Measurements from ENCODE around the gene FZR1.

Gene FZR1

DNA sequence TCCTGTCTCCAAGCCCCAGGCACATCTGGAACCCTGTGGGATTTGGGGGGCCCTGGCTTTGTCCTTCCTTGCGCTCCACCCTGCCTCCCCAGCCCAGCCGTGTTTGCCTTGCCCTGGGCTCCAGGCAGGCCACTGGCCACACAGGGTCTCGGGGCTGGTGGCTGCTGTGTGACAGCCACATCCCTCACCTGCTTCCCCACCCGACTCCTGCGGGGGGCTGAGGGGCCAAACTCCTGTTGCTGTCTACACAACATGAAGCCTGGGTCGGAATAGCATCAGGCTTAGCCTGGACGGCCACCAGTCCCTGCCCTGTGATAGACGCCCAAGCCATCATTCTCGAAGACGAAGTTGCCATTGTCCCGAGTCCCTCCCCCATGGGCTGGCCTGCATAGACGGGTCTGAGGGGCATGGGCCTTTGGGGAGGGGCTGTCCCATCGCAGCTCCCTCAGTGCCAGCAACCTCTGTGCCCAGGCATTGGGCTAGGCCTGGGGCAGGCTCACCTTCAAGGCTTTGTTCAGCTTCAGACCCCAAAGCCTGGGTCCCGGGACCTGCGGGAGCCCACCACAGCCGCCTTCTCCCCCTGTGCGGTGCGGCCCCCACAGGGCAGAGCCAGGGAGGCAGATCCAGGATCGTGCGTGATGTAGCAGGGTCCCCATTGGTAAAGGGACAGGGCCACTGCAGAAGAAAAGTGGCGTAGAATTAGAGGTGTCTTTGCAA is 17.4 kb downstream of the FZR1 start:
- H3K9ac ChIP-seq (ENCODE audit: low read depth, low read length, poor library complexity): no peak overlapping the region
- H3K23ac ChIP-seq (ENCODE audit: low read depth, low read length, poor library complexity): peak overlapping the region; percentile 73
- no peak overlapping the region for H3K18ac ChIP-seq (ENCODE audit: low read length)
- H3K27me3 ChIP-seq (ENCODE audit: control insufficient read depth in 3 of 3, insufficient read depth in 3 of 3, low read depth in 1 of 3, low read length in 3 of 3): peaks cover 0 to 2% (median 0%) of the 10 kb centered on the region in 3 experiments
- H3K4ac ChIP-seq (ENCODE audit: low read length): no peak overlapping the region
- no peak overlapping the region for H2BK15ac ChIP-seq (ENCODE audit: low read length)
- no peak overlapping the region for H3K4me3 ChIP-seq (ENCODE audit: low read length in 2 of 2)
- no peak overlapping the region for H4K91ac ChIP-seq (ENCODE audit: low read depth, low read length, poor library complexity)
- peaks cover 37% of the 10 kb centered on the region for H3K79me1 ChIP-seq (ENCODE audit: low read depth, low read length)
- peaks cover 36 to 95% of the 10 kb centered on the region in 2 donors for H3K36me3 ChIP-seq (replicated peaks in 1 of 2; ENCODE audit: control insufficient read depth in 2 of 2, insufficient read depth in 2 of 2, low read length in 2 of 2)
- H2BK5ac ChIP-seq (ENCODE audit: low read length): peak overlapping the region; percentile 24
- WGBS, 2 donors (ENCODE audit: extremely low coverage in 2 of 2, insufficient read length in 2 of 2, insufficient replicate concordance in 1 of 2): no CpG with 5 or more reads among the region's 21 CpGs
- no peak overlapping the region for H2AK5ac ChIP-seq (ENCODE audit: low read depth, low read length)
- no peak overlapping the region for H4K8ac ChIP-seq (ENCODE audit: low read depth, low read length)
- DNase-seq (ENCODE audit: low spot score): no peak
- no peaks in the 10 kb centered on the region for H3K9me3 ChIP-seq (replicated peaks in 1 of 2; ENCODE audit: control insufficient read depth in 2 of 2, insufficient read depth in 1 of 2, low read depth in 1 of 2, low read length in 2 of 2)
- no peak overlapping the region for H3K14ac ChIP-seq (ENCODE audit: low read length)
- H2AFZ ChIP-seq (ENCODE audit: low read length): no peak overlapping the region
- no peak overlapping the region for H2BK120ac ChIP-seq (ENCODE audit: low read depth, low read length)
- H3K27ac ChIP-seq (replicated peaks; ENCODE audit: low read length): no peak overlapping the region
- no peak overlapping the region for H3K4me2 ChIP-seq (ENCODE audit: insufficient read depth, low read length, poor library complexity, severe bottlenecking)
- no peaks in the 10 kb centered on the region for H3K4me1 ChIP-seq (ENCODE audit: control insufficient read depth in 2 of 2, insufficient read depth in 1 of 2, low read depth in 1 of 2, low read length in 2 of 2)
- no peak overlapping the region for H2BK12ac ChIP-seq (ENCODE audit: low read length)

DNA sequence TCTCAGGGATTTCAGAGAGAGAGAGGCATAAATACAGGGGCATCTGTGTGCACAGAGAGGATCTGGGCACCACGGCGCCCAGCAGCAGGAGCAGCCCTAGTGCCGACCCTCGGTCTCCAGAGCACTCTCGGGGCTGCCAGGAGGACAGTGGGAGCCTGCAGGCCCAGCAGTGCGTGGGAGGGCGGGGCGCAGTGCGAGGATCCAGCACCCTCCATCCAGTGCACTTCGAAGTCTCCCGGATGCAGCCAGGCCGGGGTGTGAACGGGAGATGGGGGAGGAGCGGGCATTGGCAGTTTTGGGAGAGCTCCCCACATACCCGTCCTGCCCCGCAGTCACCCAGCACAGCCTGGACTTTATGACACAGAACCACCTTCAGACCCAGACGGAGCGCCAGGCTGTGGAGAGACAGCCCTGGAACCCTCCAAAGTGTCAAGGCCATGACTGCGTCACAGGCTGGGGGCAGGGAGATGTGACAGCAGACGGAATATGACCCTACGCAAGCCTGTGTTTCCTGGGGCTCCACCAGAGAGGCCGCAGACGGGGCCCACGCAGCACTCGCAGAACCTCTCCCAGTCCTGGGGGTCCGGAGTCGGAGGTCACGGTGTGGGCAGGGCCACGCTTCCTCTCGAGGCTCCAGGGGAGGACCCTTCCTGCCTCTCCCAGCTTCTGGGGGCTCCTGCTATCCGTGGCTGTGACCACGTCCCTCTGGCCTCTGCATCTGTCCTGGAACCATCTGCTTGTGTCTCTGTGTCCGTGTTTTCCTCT is 18.1 kb downstream of the FZR1 start:
- H2BK5ac ChIP-seq (ENCODE audit: low read length): no peak overlapping the region
- peaks cover 32% of the 10 kb centered on the region for H3K79me1 ChIP-seq (ENCODE audit: low read depth, low read length)
- H3K4me3 ChIP-seq (ENCODE audit: low read length in 2 of 2): no peak overlapping the region
- H3K18ac ChIP-seq (ENCODE audit: low read length): no peak overlapping the region
- no CpG with 5 or more reads among the region's 33 CpGs for WGBS, 2 donors (ENCODE audit: extremely low coverage in 2 of 2, insufficient read length in 2 of 2, insufficient replicate concordance in 1 of 2)
- H3K4me2 ChIP-seq (ENCODE audit: insufficient read depth, low read length, poor library complexity, severe bottlenecking): no peak overlapping the region
- no peak overlapping the region for H2BK15ac ChIP-seq (ENCODE audit: low read length)
- no peak overlapping the region for H2BK120ac ChIP-seq (ENCODE audit: low read depth, low read length)
- H3K9me3 ChIP-seq (replicated peaks in 1 of 2; ENCODE audit: control insufficient read depth in 2 of 2, insufficient read depth in 1 of 2, low read depth in 1 of 2, low read length in 2 of 2): no peaks in the 10 kb centered on the region
- peaks cover 0 to 2% (median 0%) of the 10 kb centered on the region in 3 experiments for H3K27me3 ChIP-seq (ENCODE audit: control insufficient read depth in 3 of 3, insufficient read depth in 3 of 3, low read depth in 1 of 3, low read length in 3 of 3)
- no peak overlapping the region for H4K8ac ChIP-seq (ENCODE audit: low read depth, low read length)
- H3K9ac ChIP-seq (ENCODE audit: low read depth, low read length, poor library complexity): no peak overlapping the region
- no peak overlapping the region for H4K91ac ChIP-seq (ENCODE audit: low read depth, low read length, poor library complexity)
- no peak overlapping the region for H3K27ac ChIP-seq (replicated peaks; ENCODE audit: low read length)
- no peak overlapping the region for H3K4ac ChIP-seq (ENCODE audit: low read length)
- no peak for DNase-seq (ENCODE audit: low spot score)
- no peak overlapping the region for H3K14ac ChIP-seq (ENCODE audit: low read length)
- no peak overlapping the region for H2BK12ac ChIP-seq (ENCODE audit: low read length)
- no peak overlapping the region for H2AFZ ChIP-seq (ENCODE audit: low read length)
- H3K23ac ChIP-seq (ENCODE audit: low read depth, low read length, poor library complexity): no peak overlapping the region
- H2AK5ac ChIP-seq (ENCODE audit: low read depth, low read length): no peak overlapping the region
- no peaks in the 10 kb centered on the region for H3K4me1 ChIP-seq (ENCODE audit: control insufficient read depth in 2 of 2, insufficient read depth in 1 of 2, low read depth in 1 of 2, low read length in 2 of 2)
- peaks cover 35 to 91% of the 10 kb centered on the region in 2 donors for H3K36me3 ChIP-seq (replicated peaks in 1 of 2; ENCODE audit: control insufficient read depth in 2 of 2, insufficient read depth in 2 of 2, low read length in 2 of 2)

DNA sequence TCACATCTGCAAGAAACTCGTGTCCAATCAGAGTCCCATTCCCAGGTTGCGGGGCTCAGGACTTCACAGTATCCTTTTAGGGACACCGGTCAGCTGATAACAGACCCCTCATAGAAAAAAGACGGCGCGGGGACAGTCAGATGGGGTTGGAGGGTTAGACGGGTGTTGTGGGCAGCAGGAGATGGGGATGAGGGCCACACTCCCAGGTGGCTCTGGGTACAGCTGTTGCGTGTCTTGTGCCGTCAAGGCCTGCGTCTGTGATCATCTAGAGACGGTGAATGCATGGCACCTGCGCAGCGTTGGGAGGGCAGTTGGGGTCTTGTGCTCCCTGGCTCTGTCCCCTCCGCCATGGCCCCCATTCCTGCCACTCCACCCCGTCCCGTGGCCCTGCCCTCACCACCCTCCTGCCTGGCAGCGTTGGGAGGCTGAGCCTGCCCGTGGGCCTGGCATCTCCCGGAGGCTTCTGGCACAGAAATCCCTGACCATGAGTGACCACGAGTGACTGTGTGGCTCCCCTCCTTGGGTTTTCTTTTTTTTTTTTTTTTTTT is 18.9 kb downstream of the FZR1 start:
- no CpG with 5 or more reads among the region's 20 CpGs for WGBS, 2 donors (ENCODE audit: extremely low coverage in 2 of 2, insufficient read length in 2 of 2, insufficient replicate concordance in 1 of 2)
- H3K36me3 ChIP-seq (replicated peaks in 1 of 2; ENCODE audit: control insufficient read depth in 2 of 2, insufficient read depth in 2 of 2, low read length in 2 of 2): peaks cover 35 to 84% of the 10 kb centered on the region in 2 donors

More for the DNA sequence above, 18.9 kb downstream of the FZR1 start:
- Histone ChIP-seq H3K27ac (replicated peaks; ENCODE audit: low read length) (no peak overlapping the region), H4K91ac (ENCODE audit: low read depth, low read length, poor library complexity) (no peak overlapping the region), H2BK120ac (ENCODE audit: low read depth, low read length) (no peak overlapping the region), H3K4me1 (ENCODE audit: control insufficient read depth in 2 of 2, insufficient read depth in 1 of 2, low read depth in 1 of 2, low read length in 2 of 2) (no peaks in the 10 kb centered on the region), H3K23ac (ENCODE audit: low read depth, low read length, poor library complexity) (no peak overlapping the region), H3K9ac (ENCODE audit: low read depth, low read length, poor library complexity) (no peak overlapping the region), H2BK5ac (ENCODE audit: low read length) (peak overlapping the region; percentile 6), H2AK5ac (ENCODE audit: low read depth, low read length) (no peak overlapping the region), H3K18ac (ENCODE audit: low read length) (no peak overlapping the region), H2BK15ac (ENCODE audit: low read length) (no peak overlapping the region), H3K79me1 (ENCODE audit: low read depth, low read length) (peaks cover 30% of the 10 kb centered on the region), H3K9me3 (replicated peaks in 1 of 2; ENCODE audit: control insufficient read depth in 2 of 2, insufficient read depth in 1 of 2, low read depth in 1 of 2, low read length in 2 of 2) (no peaks in the 10 kb centered on the region), H3K4ac (ENCODE audit: low read length) (no peak overlapping the region), H3K4me2 (ENCODE audit: insufficient read depth, low read length, poor library complexity, severe bottlenecking) (no peak overlapping the region), H2AFZ (ENCODE audit: low read length) (no peak overlapping the region), H4K8ac (ENCODE audit: low read depth, low read length) (no peak overlapping the region), H2BK12ac (ENCODE audit: low read length) (no peak overlapping the region), H3K4me3 (ENCODE audit: low read length in 2 of 2) (no peak overlapping the region), H3K14ac (ENCODE audit: low read length) (no peak overlapping the region), H3K27me3 (ENCODE audit: control insufficient read depth in 3 of 3, insufficient read depth in 3 of 3, low read depth in 1 of 3, low read length in 3 of 3) (peaks cover 0 to 2% (median 0%) of the 10 kb centered on the region in 3 experiments)
- DNase-seq (ENCODE audit: low spot score): no peak
